H9 (cell line): Measurements from ENCODE around the gene KIRREL3. TPM values are rescaled to one million over a fixed set of nuclear protein-coding genes. Genes with fewer than 3 reads are reported as not detected.

Source experiments
- DNase-seq: peaks from one replicate; pipeline ENCODE4 v3.0.0-alpha.2; 2017
- H2AFZ ChIP-seq: one replicate; pipeline ENCODE4 v1.6.1; 2013; ENCODE audit warnings: mild to moderate bottlenecking, low read length, control low read depth, moderate library complexity
- H2AK5ac ChIP-seq: 2 replicates; pipeline ENCODE4 v1.6.1; 2013; ENCODE audit warnings: low read length, control low read depth, mixed read lengths; ENCODE audit not compliant: insufficient read length
- H2BK120ac ChIP-seq: one replicate; pipeline ENCODE4 v1.6.1; 2013; ENCODE audit warnings: low read depth, mild to moderate bottlenecking, low read length, control low read depth, inconsistent platforms; ENCODE audit not compliant: poor library complexity, severe bottlenecking
- H2BK12ac ChIP-seq: 2 replicates; pipeline ENCODE4 v1.6.1; 2013; ENCODE audit warnings: low read length, control low read depth, mixed read lengths, low read depth; ENCODE audit not compliant: insufficient read length
- H2BK15ac ChIP-seq: 2 replicates; pipeline ENCODE4 v1.6.1; 2013; ENCODE audit warnings: low read depth, low read length, control low read depth
- H2BK20ac ChIP-seq: one replicate; pipeline ENCODE4 v1.6.1; 2013; ENCODE audit warnings: low read depth, mild to moderate bottlenecking, low read length, control low read depth, inconsistent platforms; ENCODE audit not compliant: poor library complexity, severe bottlenecking
- H2BK5ac ChIP-seq: 2 replicates; pipeline ENCODE4 v1.6.1; 2013; ENCODE audit warnings: low read length, control low read depth, mixed read lengths; ENCODE audit not compliant: insufficient read length
- H3K14ac ChIP-seq: 2 replicates; pipeline ENCODE4 v1.6.1; 2013; ENCODE audit warnings: low read length, control low read depth; ENCODE audit not compliant: insufficient read depth
- H3K18ac ChIP-seq: 2 replicates; pipeline ENCODE4 v1.6.1; 2013; ENCODE audit warnings: low read depth, mild to moderate bottlenecking, mixed read lengths, low read length, control low read depth; ENCODE audit not compliant: insufficient read length
- H3K23ac ChIP-seq: 2 replicates; pipeline ENCODE4 v1.6.1; 2013; ENCODE audit warnings: low read length, control low read depth, mixed read lengths, low read depth; ENCODE audit not compliant: insufficient read length
- H3K23me2 ChIP-seq: 2 replicates; pipeline ENCODE4 v1.6.1; 2013; ENCODE audit warnings: low read depth, mild to moderate bottlenecking, mixed read lengths, low read length, control low read depth; ENCODE audit not compliant: insufficient read length, poor library complexity, severe bottlenecking
- H3K27ac ChIP-seq: 2 replicates; pipeline ENCODE4 v1.5.1; 2013; ENCODE audit warnings: low read length, control low read depth, mixed read lengths, low read depth; ENCODE audit not compliant: insufficient read length
- H3K27me3 ChIP-seq: 2 replicates; pipeline ENCODE4 v1.6.1; 2013; ENCODE audit warnings: low read length, control low read depth, inconsistent platforms; ENCODE audit not compliant: insufficient read depth
- H3K4ac ChIP-seq: 2 replicates; pipeline ENCODE4 v1.6.1; 2013; ENCODE audit warnings: low read depth, mild to moderate bottlenecking, control low read depth, inconsistent platforms, low read length, moderate library complexity
- H3K4me1 ChIP-seq: 2 replicates; pipeline ENCODE4 v1.6.1; 2013; ENCODE audit warnings: low read length, control low read depth, inconsistent platforms; ENCODE audit not compliant: insufficient read depth
- H3K4me2 ChIP-seq: 2 replicates; pipeline ENCODE4 v1.6.1; 2013; ENCODE audit warnings: low read length, control low read depth, mixed read lengths; ENCODE audit not compliant: insufficient read length, insufficient read depth
- H3K56ac ChIP-seq: 2 replicates; pipeline ENCODE4 v1.6.1; 2013; ENCODE audit warnings: low read depth, mild to moderate bottlenecking, mixed read lengths, low read length, control low read depth; ENCODE audit not compliant: insufficient read length
- H3K79me1 ChIP-seq: 2 replicates; pipeline ENCODE4 v1.6.1; 2013; ENCODE audit warnings: low read depth, mild to moderate bottlenecking, moderate library complexity, low read length, control low read depth, inconsistent platforms; ENCODE audit not compliant: insufficient read depth, poor library complexity, severe bottlenecking
- H3K79me2 ChIP-seq: 2 replicates; pipeline ENCODE4 v1.6.1; 2013; ENCODE audit warnings: low read length, control low read depth, inconsistent platforms; ENCODE audit not compliant: insufficient read depth
- H3K9ac ChIP-seq: 2 replicates; pipeline ENCODE4 v1.6.1; 2013; ENCODE audit warnings: low read length, control low read depth, mixed read lengths; ENCODE audit not compliant: insufficient read length; ENCODE audit errors: extremely low read depth
- H3K9me3 ChIP-seq: one replicate; pipeline ENCODE4 v1.6.1; 2013; ENCODE audit warnings: low read depth, low read length, inconsistent platforms; ENCODE audit not compliant: control insufficient read depth
- H3T11ph ChIP-seq: one replicate; pipeline ENCODE4 v1.6.1; 2013; ENCODE audit warnings: mild to moderate bottlenecking, low read length, control low read depth, inconsistent platforms
- H4K20me1 ChIP-seq: one replicate; pipeline ENCODE4 v1.6.1; 2013; ENCODE audit not compliant: control insufficient read depth, insufficient read length, insufficient read depth
- H4K5ac ChIP-seq: 2 replicates; pipeline ENCODE4 v1.6.1; 2013; ENCODE audit warnings: low read depth, mild to moderate bottlenecking, mixed read lengths, low read length, control low read depth; ENCODE audit not compliant: insufficient read length
- H4K8ac ChIP-seq: replicated peaks from 2 replicates; pipeline ENCODE4 v1.6.1; 2013; ENCODE audit warnings: low read length, control low read depth, mixed read lengths, low read depth; ENCODE audit not compliant: insufficient read length
- H4K91ac ChIP-seq: 2 replicates; pipeline ENCODE4 v1.6.1; 2013; ENCODE audit warnings: low read depth, mild to moderate bottlenecking, moderate library complexity, mixed read lengths, low read length, control low read depth; ENCODE audit not compliant: insufficient read length
- H3K27ac Mint-ChIP-seq, 3 experiments: 2 replicates in 2 of 3; 3 replicates in 1 of 3; pipeline ENCODE4 v1.8.0; 2020 to 2021; ENCODE audit warnings: mixed read lengths in 3 of 3, mild to moderate bottlenecking in 1 of 3, moderate library complexity in 1 of 3
- H3K27me3 Mint-ChIP-seq: 2 replicates; pipeline ENCODE4 v1.8.0; 2021; ENCODE audit warnings: low read depth, mild to moderate bottlenecking, moderate library complexity, mixed read lengths
- H3K36me3 Mint-ChIP-seq, 3 experiments: 2 replicates in 2 of 3; 3 replicates in 1 of 3; pipeline ENCODE4 v1.8.0; 2020 to 2021; ENCODE audit warnings: low read depth in 3 of 3, mixed read lengths in 3 of 3; ENCODE audit not compliant: insufficient read depth in 1 of 3
- H3K4me1 Mint-ChIP-seq, 2 experiments: 2 replicates each; pipeline ENCODE4 v1.8.0; 2020; ENCODE audit warnings: mixed read lengths in 2 of 2
- H3K4me3 Mint-ChIP-seq, 2 experiments: 2 replicates in 1 of 2; 3 replicates in 1 of 2; pipeline ENCODE4 v1.8.0; 2020 to 2021; ENCODE audit warnings: mild to moderate bottlenecking in 2 of 2, mixed read lengths in 2 of 2, moderate library complexity in 1 of 2
- H3K9me3 Mint-ChIP-seq, 2 experiments: 2 replicates in 1 of 2; 3 replicates in 1 of 2; pipeline ENCODE4 v1.8.0; 2020; ENCODE audit warnings: mild to moderate bottlenecking in 2 of 2, mixed read lengths in 2 of 2, moderate library complexity in 1 of 2
- CTCF ChIP-seq: fragments of 200-600 bp; sonication (generic); conservative IDR thresholded peaks from 3 replicates; pipeline ENCODE4 v1.8.0; 2021; ENCODE audit warnings: antibody characterized with exemption, mild to moderate bottlenecking
- WGBS: extraction: QIAGEN DNeasy Blood & Tissue Kit; methylation state at CpG from one replicate; pipeline ENCODE4 v1.1.7; 2013; ENCODE audit warnings: missing lambda C conversion rate, low lambda C conversion rate, mixed read lengths; ENCODE audit not compliant: insufficient read length; ENCODE audit errors: extremely low coverage; 5-methylcytosine and 5-hydroxymethylcytosine counted together
- total RNA-seq: library from RNA; stranded (reverse); gene quantifications from 2 replicates; pipeline ENCODE4 v1.2.1, GENCODE V29; 2021

Gene KIRREL3
- total RNA-seq, 1 experiment from 2014 or later: 0.17 TPM

GRCh38 chr11:126914941-126915340 lies 85.6 kb downstream of the KIRREL3 start:
- Histone ChIP-seq H2BK5ac (no peak overlapping the region), H3K18ac (no peak overlapping the region), H2AFZ (no peak overlapping the region), H3K23ac (no peak overlapping the region), H3K9me3 (no peaks in the 10 kb centered on the region), H3K56ac (no peak overlapping the region), H3K4ac (no peak overlapping the region), H2AK5ac (no peak overlapping the region), H4K8ac (no peak overlapping the region), H3T11ph (no peak overlapping the region), H3K14ac (no peak overlapping the region), H2BK12ac (no peak overlapping the region), H2BK120ac (no peak overlapping the region), H4K5ac (no peak overlapping the region), H3K4me1 (no peaks in the 10 kb centered on the region), H2BK15ac (no peak overlapping the region), H3K9ac (no peak overlapping the region), H3K23me2 (no peaks in the 10 kb centered on the region), H2BK20ac (no peak overlapping the region), H4K91ac (no peak overlapping the region), H3K4me2 (no peak overlapping the region), H3K79me2 (no peaks in the 10 kb centered on the region), H3K79me1 (no peaks in the 10 kb centered on the region), H3K27ac (no peak overlapping the region), H3K27me3 (no peaks in the 10 kb centered on the region), H4K20me1 (no peaks in the 10 kb centered on the region)
- no peak overlapping the region for H3K4me3 Mint-ChIP-seq
- no peak for DNase-seq
- TF ChIP-seq CTCF: no peak
- H3K9me3 Mint-ChIP-seq: no peaks in the 10 kb centered on the region
- H3K27ac Mint-ChIP-seq: no peak overlapping the region
- no peaks in the 10 kb centered on the region; the same call in 1 of the 2 replicates for H3K27me3 Mint-ChIP-seq
- H3K4me1 Mint-ChIP-seq: 0 out of 4 replicates have a peak, but pooled peaks cover 0 to 3% of the 10 kb centered on the region in 2 experiments
- no peaks in the 10 kb centered on the region for H3K36me3 Mint-ChIP-seq
- WGBS: no CpG with 5 or more reads among the region's 1 CpG
